ENCODE results near the gene TMED1. TPM values are rescaled to one million over a fixed set of nuclear protein-coding genes. Genes with fewer than 3 reads are reported as not detected.

The TMED1 gene
- polyA plus RNA-seq, 1 donor (not counting 4 experiments of a cell fraction or from before 2014, with no cell fraction given): 18.2 TPM

DNA sequence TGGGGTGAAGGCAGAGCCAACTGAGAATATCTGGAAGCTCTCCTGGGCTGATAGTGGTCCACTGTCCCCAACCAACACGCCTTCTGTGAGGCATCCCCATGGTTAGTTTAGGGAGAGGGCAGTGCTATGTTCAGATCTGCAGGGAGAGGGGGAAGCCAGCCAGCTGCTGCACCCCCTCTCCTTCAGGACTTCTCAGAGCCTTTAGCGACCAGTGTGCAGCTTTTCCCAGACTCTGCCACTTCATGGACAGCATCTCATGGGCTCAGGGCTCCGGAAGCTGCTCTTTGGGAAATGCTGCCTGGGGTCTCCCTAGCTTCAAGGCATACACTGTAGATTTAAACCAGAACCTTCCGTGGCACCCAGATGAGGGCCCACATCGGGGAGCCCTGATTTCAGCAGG lies 33.5 kb downstream of the TMED1 start:
- no peaks in the 10 kb centered on the region for H3K9me3 ChIP-seq (ENCODE audit: control insufficient read depth, low read depth, low read length)
- H3K4me3 ChIP-seq (ENCODE audit: control insufficient read depth in 2 of 3, extremely low read depth in 1 of 3, insufficient read depth in 2 of 3, low read depth in 1 of 3, low read length in 3 of 3): no peak overlapping the region
- no peak overlapping the region for H3K27ac ChIP-seq (ENCODE audit: control insufficient read depth, insufficient read depth, low read length)
- TF ChIP-seq, protein P1, sequence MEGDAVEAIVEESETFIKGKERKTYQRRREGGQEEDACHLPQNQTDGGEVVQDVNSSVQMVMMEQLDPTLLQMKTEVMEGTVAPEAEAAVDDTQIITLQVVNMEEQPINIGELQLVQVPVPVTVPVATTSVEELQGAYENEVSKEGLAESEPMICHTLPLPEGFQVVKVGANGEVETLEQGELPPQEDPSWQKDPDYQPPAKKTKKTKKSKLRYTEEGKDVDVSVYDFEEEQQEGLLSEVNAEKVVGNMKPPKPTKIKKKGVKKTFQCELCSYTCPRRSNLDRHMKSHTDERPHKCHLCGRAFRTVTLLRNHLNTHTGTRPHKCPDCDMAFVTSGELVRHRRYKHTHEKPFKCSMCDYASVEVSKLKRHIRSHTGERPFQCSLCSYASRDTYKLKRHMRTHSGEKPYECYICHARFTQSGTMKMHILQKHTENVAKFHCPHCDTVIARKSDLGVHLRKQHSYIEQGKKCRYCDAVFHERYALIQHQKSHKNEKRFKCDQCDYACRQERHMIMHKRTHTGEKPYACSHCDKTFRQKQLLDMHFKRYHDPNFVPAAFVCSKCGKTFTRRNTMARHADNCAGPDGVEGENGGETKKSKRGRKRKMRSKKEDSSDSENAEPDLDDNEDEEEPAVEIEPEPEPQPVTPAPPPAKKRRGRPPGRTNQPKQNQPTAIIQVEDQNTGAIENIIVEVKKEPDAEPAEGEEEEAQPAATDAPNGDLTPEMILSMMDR (optimal IDR thresholded peaks at IDR 0.05 in 1 of 3, IDR thresholded peaks at IDR 0.05 in 1 of 3, conservative IDR thresholded peaks at IDR 0.05 in 1 of 3; ENCODE audit: extremely low read depth in 1 of 3, insufficient read depth in 2 of 3, low read length in 3 of 3): no peak
- TF ChIP-seq EZH2 (IDR thresholded peaks at IDR 0.05; ENCODE audit: low read length): no peak
- no peak overlapping the region for H2AFZ ChIP-seq (ENCODE audit: control insufficient read depth, low read length)
- H3K9ac ChIP-seq (ENCODE audit: control insufficient read depth, extremely low read depth, insufficient read depth, low read length): no peak overlapping the region
- H3K4me2 ChIP-seq (ENCODE audit: control insufficient read depth, extremely low read depth, insufficient read depth, low read depth, low read length): no peak overlapping the region
- FAIRE-seq: no peak
- H3K36me3 ChIP-seq (ENCODE audit: control insufficient read depth in 2 of 2, extremely low read depth in 1 of 2, insufficient read depth in 2 of 2, low read length in 2 of 2): peaks cover 14 to 39% of the 10 kb centered on the region in 2 experiments
- DNase-seq (ENCODE audit: low read depth, low spot score): no peak
- H3K79me2 ChIP-seq (ENCODE audit: control insufficient read depth, insufficient read depth, low read length): no peaks in the 10 kb centered on the region
- H3K9me1 ChIP-seq (ENCODE audit: control insufficient read depth, extremely low read depth, insufficient read depth, low read length): no peaks in the 10 kb centered on the region
- H3K27me3 ChIP-seq (ENCODE audit: control insufficient read depth, extremely low read depth, insufficient read depth, low read length): no peaks in the 10 kb centered on the region
- no peaks in the 10 kb centered on the region for H4K20me1 ChIP-seq (ENCODE audit: control insufficient read depth, extremely low read depth, insufficient read depth, low read length)
- dilution Hi-C loops (cut with MboI; ENCODE audit: extremely low pct_ligation_motif_present, low sequenced_read_pairs): no loop called here
- H3K4me1 ChIP-seq (ENCODE audit: control insufficient read depth, extremely low read depth, insufficient read depth, low read length): no peaks in the 10 kb centered on the region

DNA sequence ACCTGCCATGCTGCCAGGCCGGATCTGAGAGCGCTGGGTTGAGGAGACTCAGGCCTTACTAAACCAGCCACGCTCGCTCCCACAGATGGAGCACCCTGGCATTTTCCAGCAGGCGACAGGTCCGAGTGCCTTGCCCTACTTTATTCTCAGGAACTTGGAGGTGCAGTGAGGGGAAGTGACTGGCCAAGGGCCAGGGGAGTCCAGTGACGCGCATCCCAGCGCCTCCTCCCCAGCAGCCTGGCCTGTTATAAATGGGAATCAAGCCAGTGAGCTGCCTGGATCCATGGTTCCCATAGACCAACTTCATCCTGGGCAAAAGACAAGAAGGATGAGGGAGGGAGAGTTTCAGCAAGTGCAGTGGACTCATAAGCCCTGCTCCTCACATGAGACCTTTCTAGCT lies 35.5 kb downstream of the TMED1 start:
- FAIRE-seq: no peak

More for the DNA sequence above, 35.5 kb downstream of the TMED1 start:
- Histone ChIP-seq H4K20me1 (ENCODE audit: control insufficient read depth, extremely low read depth, insufficient read depth, low read length) (no peaks in the 10 kb centered on the region), H2AFZ (ENCODE audit: control insufficient read depth, low read length) (no peak overlapping the region), H3K4me1 (ENCODE audit: control insufficient read depth, extremely low read depth, insufficient read depth, low read length) (no peaks in the 10 kb centered on the region), H3K27me3 (ENCODE audit: control insufficient read depth, extremely low read depth, insufficient read depth, low read length) (no peaks in the 10 kb centered on the region), H3K4me3 (ENCODE audit: control insufficient read depth in 2 of 3, extremely low read depth in 1 of 3, insufficient read depth in 2 of 3, low read depth in 1 of 3, low read length in 3 of 3) (no peak overlapping the region), H3K9me3 (ENCODE audit: control insufficient read depth, low read depth, low read length) (no peaks in the 10 kb centered on the region), H3K9me1 (ENCODE audit: control insufficient read depth, extremely low read depth, insufficient read depth, low read length) (no peaks in the 10 kb centered on the region), H3K27ac (ENCODE audit: control insufficient read depth, insufficient read depth, low read length) (no peak overlapping the region), H3K36me3 (ENCODE audit: control insufficient read depth in 2 of 2, extremely low read depth in 1 of 2, insufficient read depth in 2 of 2, low read length in 2 of 2) (peaks cover 14 to 48% of the 10 kb centered on the region in 2 experiments), H3K79me2 (ENCODE audit: control insufficient read depth, insufficient read depth, low read length) (no peaks in the 10 kb centered on the region), H3K4me2 (ENCODE audit: control insufficient read depth, extremely low read depth, insufficient read depth, low read depth, low read length) (no peak overlapping the region), H3K9ac (ENCODE audit: control insufficient read depth, extremely low read depth, insufficient read depth, low read length) (no peak overlapping the region)
- TF ChIP-seq, protein P1 (optimal IDR thresholded peaks at IDR 0.05 in 1 of 3, IDR thresholded peaks at IDR 0.05 in 1 of 3, conservative IDR thresholded peaks at IDR 0.05 in 1 of 3; ENCODE audit: extremely low read depth in 1 of 3, insufficient read depth in 2 of 3, low read length in 3 of 3): no peak
- no peak for TF ChIP-seq EZH2 (IDR thresholded peaks at IDR 0.05; ENCODE audit: low read length)
- DNase-seq (ENCODE audit: low read depth, low spot score): no peak
- dilution Hi-C loops (cut with MboI; ENCODE audit: extremely low pct_ligation_motif_present, low sequenced_read_pairs): no loop called here
